GM12878 (cell line): ENCODE measurements around the gene AMN. TPM values are rescaled to one million over a fixed set of nuclear protein-coding genes. Genes with fewer than 3 reads are reported as not detected.
A peak's percentile ranks its signal among the peaks of the same experiment; 100 is the strongest.

Experiments
- ATAC-seq: fragments of 200-7000 bp; cut with Tn5 transposase; 3 replicates; pipeline ENCODE4 v1.9.1; 2020; ENCODE audit warnings: mild to moderate bottlenecking, moderate library complexity
- BruUV-seq: library from RNA; stranded (reverse); fragments of 400-500 nt; replicated peaks from 2 replicates; lab custom pipeline; 2021; lab: Mats Ljungman, UMichigan
- CTCF ChIA-PET: fragments of 300-600 bp; sonication (Branson Sonifier 250); formaldehyde crosslinking; extraction: SDS; loops from one replicate; lab custom pipeline; 2021; ENCODE audit warnings: inconsistent platforms; lab: Yijun Ruan, JAX
- POLR2A ChIA-PET: fragments of 350-600 bp; formaldehyde crosslinking; extraction: SDS; loops from one replicate; lab custom pipeline; 2021; ENCODE audit warnings: inconsistent platforms; lab: Charles Lee
- RAD21 ChIA-PET: fragments of 300-600 bp; sonication (Branson Sonifier 250); formaldehyde crosslinking; loops from one replicate; lab custom pipeline; 2023; ENCODE audit warnings: antibody characterized with exemption; ENCODE audit not compliant: unreplicated experiment; lab: Charles Lee
- SMC1A ChIA-PET: fragments of 300-600 bp; sonication (Branson Sonifier 250); formaldehyde crosslinking; loops from one replicate; lab custom pipeline; 2023; ENCODE audit not compliant: unreplicated experiment, uncharacterized antibody; lab: Charles Lee
- DNase-seq: peaks from one replicate; pipeline ENCODE4 v3.0.0-alpha.2; 2011; ENCODE audit warnings: low read depth, low spot score
- FAIRE-seq: peaks from 3 replicates; lab custom pipeline; 2011; peaks lifted over from hg19 to GRCh38; lab: Jason Lieb, UNC
- H2AFZ ChIP-seq: 2 replicates; pipeline ENCODE4 v1.6.0; 2011; ENCODE audit warnings: low read depth, low read length, control low read depth; ENCODE audit not compliant: control insufficient read depth
- H3K27ac ChIP-seq: 2 replicates; pipeline ENCODE4 v1.5.1; 2011; ENCODE audit warnings: control low read depth; ENCODE audit not compliant: control insufficient read depth, insufficient read depth
- H3K27me3 ChIP-seq, 2 experiments: replicated peaks in 1 of 2; 2 replicates each; pipeline versions ENCODE4 v1.6.0 to v1.6.1; 2011; ENCODE audit warnings: low read length in 1 of 2; ENCODE audit not compliant: control insufficient read depth in 2 of 2, insufficient read depth in 2 of 2
- H3K36me3 ChIP-seq, 2 experiments: 2 replicates each; pipeline ENCODE4 v1.5.1; 2011; ENCODE audit warnings: low read length in 1 of 2; ENCODE audit not compliant: control insufficient read depth in 2 of 2, insufficient read depth in 2 of 2
- H3K4me1 ChIP-seq: 2 replicates; pipeline ENCODE4 v1.6.1; 2011; ENCODE audit warnings: mild to moderate bottlenecking, low read length, moderate library complexity, mixed read lengths; ENCODE audit not compliant: control insufficient read depth, insufficient read depth
- H3K4me2 ChIP-seq: 2 replicates; pipeline ENCODE4 v1.6.0; 2011; ENCODE audit warnings: control low read depth; ENCODE audit not compliant: control insufficient read depth, insufficient read depth
- H3K4me3 ChIP-seq: fragments of 200-600 bp; sonication (generic); 2 replicates; pipeline ENCODE4 v1.5.1; 2016
- H3K79me2 ChIP-seq: 2 replicates; pipeline ENCODE4 v1.6.0; 2011; ENCODE audit warnings: low read length; ENCODE audit not compliant: control insufficient read depth, insufficient read depth
- H3K9ac ChIP-seq: 2 replicates; pipeline ENCODE4 v1.8.0; 2011; ENCODE audit warnings: low read length, control low read depth, mixed read lengths; ENCODE audit not compliant: control insufficient read depth, insufficient read depth
- H3K9me3 ChIP-seq: replicated peaks from 3 replicates; pipeline ENCODE4 v1.5.1; 2011; ENCODE audit warnings: mild to moderate bottlenecking, low read length; ENCODE audit not compliant: control insufficient read depth, insufficient read depth
- H4K20me1 ChIP-seq: 2 replicates; pipeline ENCODE4 v1.6.0; 2011; ENCODE audit not compliant: control insufficient read depth, insufficient read depth
- BCL3 ChIP-seq: IDR thresholded peaks from 2 replicates; pipeline ENCODE4 v1.6.1; 2011; ENCODE audit warnings: borderline replicate concordance, low read depth, mild to moderate bottlenecking, moderate library complexity, low read length; ENCODE audit not compliant: insufficient read depth, poor library complexity, severe bottlenecking
- BCLAF1 ChIP-seq: fragments of 450-650 bp; IDR thresholded peaks from 2 replicates; pipeline ENCODE4 v1.6.1; 2017; ENCODE audit warnings: antibody characterized with exemption, mild to moderate bottlenecking, moderate library complexity
- SP1 ChIP-seq: IDR thresholded peaks from one replicate; pipeline ENCODE4 v1.6.1; 2011; ENCODE audit warnings: low read depth, low read length
- ZNF384 ChIP-seq: IDR thresholded peaks from 2 replicates; pipeline ENCODE4 v1.6.1; 2012; ENCODE audit warnings: low read depth, mild to moderate bottlenecking, low read length, improper control_type of control experiment, borderline replicate concordance
- WGBS: methylation state at CpG from one replicate; pipeline ENCODE4 v1.1.6; 2016; ENCODE audit warnings: low lambda C conversion rate; ENCODE audit not compliant: insufficient replicate concordance, insufficient coverage; ENCODE audit errors: missing lambda C conversion rate; 5-methylcytosine and 5-hydroxymethylcytosine counted together
- in situ Hi-C: fragments of 300-500 bp; cut with MboI; formaldehyde crosslinking; loops from 9 replicates; pipeline ENCODE4 v1.14.3; 2018; ENCODE audit warnings: mixed read lengths
- intact Hi-C: fragments of 100-400 bp; cut with micrococcal nuclease; formaldehyde crosslinking; loops from one replicate; pipeline ENCODE4 v1.14.2; 2022; ENCODE audit not compliant: unreplicated experiment
- polyA plus RNA-seq, 11 experiments: library from polyadenylated mRNA; depleted of rRNA in 4 of 11; unstranded in 6 of 11; stranded (reverse) in 5 of 11; fragments of >200 nt; fragmentation: Nextera tagmentation in 4 of 11; fragmentation: Illumina TruSeq in 1 of 11; extraction: Ambion mirVana in 4 of 11; extraction: Trizol in 1 of 11; gene quantifications; 1 replicate in 1 of 11; 2 replicates in 10 of 11; pipeline versions ENCODE4 v1.2.1 to v1.2.3, GENCODE V29; 2011 to 2016; ENCODE audit warnings: inconsistent platforms in 2 of 11, missing spikeins in 2 of 11, low read depth in 1 of 11
- total RNA-seq, 4 experiments: library from RNA; depleted of rRNA in 3 of 4; stranded (reverse); fragments of >200 nt in 3 of 4; fragmentation: Illumina TruSeq in 1 of 4; extraction: Trizol in 1 of 4; gene quantifications; 2 replicates each; pipeline versions ENCODE4 v1.2.1 to v1.2.3, GENCODE V29; 2013 to 2021

Gene AMN
- total and polyA plus RNA-seq, 10 of the 15 experiments (the other 5 are each of a cell fraction or from before 2014, with no cell fraction given): 0.03 to 0.33 (median 0.11) TPM; not detected in 6

- in situ Hi-C loops (no loop called here), intact Hi-C loops (no loop called here)
- no peak overlapping the region for H2AFZ ChIP-seq
- SMC1A ChIA-PET: no interaction called here
- H3K4me2 ChIP-seq: no peak overlapping the region
- peaks cover 38% of the 10 kb centered on the region in 2 experiments; a peak in 3 of 4 replicates for H3K36me3 ChIP-seq
- H4K20me1 ChIP-seq: no peaks in the 10 kb centered on the region
- 15% methylated on average over 5 of the region's 5 CpGs for WGBS
- no peak for DNase-seq
- no peaks in the 10 kb centered on the region for H3K4me1 ChIP-seq
- no peaks in the 10 kb centered on the region for H3K79me2 ChIP-seq
- no peak overlapping the region for H3K27ac ChIP-seq
- TF ChIP-seq BCL3 (peak; percentile 92), ZNF384 (no peak), BCLAF1 (no peak), SP1 (no peak)
- no TSS peak for BruUV-seq
- no peak overlapping the region for H3K4me3 ChIP-seq
- CTCF ChIA-PET: no interaction called here
- POLR2A ChIA-PET: no interaction called here
- no peaks in the 10 kb centered on the region for H3K27me3 ChIP-seq
- H3K9ac ChIP-seq: no peak overlapping the region
- no peak for FAIRE-seq
- no peaks in the 10 kb centered on the region for H3K9me3 ChIP-seq
- ATAC-seq: no peak
- RAD21 ChIA-PET: interaction anchor here (1.6 kb wide), 1 partner anchor 188 kb away, joined by 3 read pairs; no protein-coding TSS in a partner anchor
These were observed 39.3 kb upstream of the AMN start for GRCh38 chr14:102883089-102883541.
